ENCODE data around the gene SLC29A3. TPM values are rescaled to one million over a fixed set of nuclear protein-coding genes. Genes with fewer than 3 reads are reported as not detected.
"Not testable (repeated sequence)": the region's sequence is repeated elsewhere in the genome, so short reads cannot be mapped to it uniquely, and the experiment has no call there.

Gene SLC29A3
- total RNA-seq, 1 donor from 2014 or later: 4.4 TPM

GRCh38 chr10:71358277-71358676 is 39.2 kb downstream of the SLC29A3 start:
- Mint-ChIP-seq H3K27ac (ENCODE audit: unreplicated experiment) (no peak overlapping the region), H3K9me3 (ENCODE audit: unreplicated experiment) (no peaks in the 10 kb centered on the region), H3K4me3 (ENCODE audit: unreplicated experiment) (no peak overlapping the region), H3K27me3 (ENCODE audit: unreplicated experiment) (no peaks in the 10 kb centered on the region), H3K4me1 (ENCODE audit: unreplicated experiment) (no peaks in the 10 kb centered on the region), H3K36me3 (ENCODE audit: unreplicated experiment) (peaks cover 5% of the 10 kb centered on the region)
- TF ChIP-seq CTCF (IDR thresholded peaks at IDR 0.05): no peak
- no peak for DNase-seq (ENCODE audit: extremely low spot score, unreplicated experiment)

- not testable (repeated sequence) for H3K27ac Mint-ChIP-seq (ENCODE audit: unreplicated experiment); H3K27me3 Mint-ChIP-seq (ENCODE audit: unreplicated experiment); H3K4me3 Mint-ChIP-seq (ENCODE audit: unreplicated experiment); H3K36me3 Mint-ChIP-seq (ENCODE audit: unreplicated experiment); H3K9me3 Mint-ChIP-seq (ENCODE audit: unreplicated experiment); DNase-seq (ENCODE audit: extremely low spot score, unreplicated experiment); H3K4me1 Mint-ChIP-seq (ENCODE audit: unreplicated experiment)
Measured at GRCh38 chr10:71358906-71359305, 39.8 kb downstream of the SLC29A3 start.

GRCh38 chr10:71359364-71360046 is 40.4 kb downstream of the SLC29A3 start:
- Mint-ChIP-seq H3K36me3 (ENCODE audit: unreplicated experiment) (peaks cover 5% of the 10 kb centered on the region), H3K9me3 (ENCODE audit: unreplicated experiment) (no peaks in the 10 kb centered on the region), H3K27ac (ENCODE audit: unreplicated experiment) (no peak overlapping the region), H3K4me3 (ENCODE audit: unreplicated experiment) (no peak overlapping the region), H3K4me1 (ENCODE audit: unreplicated experiment) (peaks cover 3% of the 10 kb centered on the region), H3K27me3 (ENCODE audit: unreplicated experiment) (no peaks in the 10 kb centered on the region)
- no peak for DNase-seq (ENCODE audit: extremely low spot score, unreplicated experiment)
- no peak for TF ChIP-seq CTCF (IDR thresholded peaks at IDR 0.05)

GRCh38 chr10:71360735-71361134 is 41.7 kb downstream of the SLC29A3 start:
- H3K4me3 Mint-ChIP-seq (ENCODE audit: unreplicated experiment): no peak overlapping the region
- no peak for TF ChIP-seq CTCF (IDR thresholded peaks at IDR 0.05)
- DNase-seq (ENCODE audit: extremely low spot score, unreplicated experiment): no peak
- H3K27me3 Mint-ChIP-seq (ENCODE audit: unreplicated experiment): no peaks in the 10 kb centered on the region
- peaks cover 5% of the 10 kb centered on the region for H3K36me3 Mint-ChIP-seq (ENCODE audit: unreplicated experiment)
- H3K27ac Mint-ChIP-seq (ENCODE audit: unreplicated experiment): no peak overlapping the region
- peaks cover 4% of the 10 kb centered on the region for H3K4me1 Mint-ChIP-seq (ENCODE audit: unreplicated experiment)
- H3K9me3 Mint-ChIP-seq (ENCODE audit: unreplicated experiment): no peaks in the 10 kb centered on the region

- DNase-seq (ENCODE audit: extremely low spot score, unreplicated experiment): no peak
- Mint-ChIP-seq H3K4me1 (ENCODE audit: unreplicated experiment) (peaks cover 4% of the 10 kb centered on the region), H3K27me3 (ENCODE audit: unreplicated experiment) (peaks cover 3% of the 10 kb centered on the region), H3K9me3 (ENCODE audit: unreplicated experiment) (no peaks in the 10 kb centered on the region), H3K4me3 (ENCODE audit: unreplicated experiment) (no peak overlapping the region), H3K36me3 (ENCODE audit: unreplicated experiment) (peaks cover 4% of the 10 kb centered on the region), H3K27ac (ENCODE audit: unreplicated experiment) (no peak overlapping the region)
- no peak for TF ChIP-seq CTCF (IDR thresholded peaks at IDR 0.05)
Measured at GRCh38 chr10:71361581-71361980, 42.5 kb downstream of the SLC29A3 start.
